Upper lobe of right lung (tissue), 1 donor: ENCODE data around the gene HNRNPUL1. TPM values are rescaled to one million over a fixed set of nuclear protein-coding genes. Genes with fewer than 3 reads are reported as not detected.

ENCODE experiments used
- ATAC-seq: fragments of 200-7000 bp; cut with Tn5 transposase; one replicate; pipeline ENCODE4 v1.9.1; 2020; ENCODE audit warnings: mild to moderate bottlenecking, moderate library complexity
- DNase-seq: peaks from one replicate; pipeline ENCODE4 v3.0.0-alpha.2; 2020
- H3K27ac ChIP-seq: fragments of 200-600 bp; one replicate; pipeline ENCODE4 v1.8.0; 2022
- H3K27me3 ChIP-seq: fragments of 200-600 bp; one replicate; pipeline ENCODE4 v1.8.0; 2022; ENCODE audit warnings: mild to moderate bottlenecking
- H3K36me3 ChIP-seq: fragments of 200-600 bp; one replicate; pipeline ENCODE4 v1.8.0; 2022
- H3K4me1 ChIP-seq: fragments of 200-600 bp; one replicate; pipeline ENCODE4 v1.8.0; 2022
- H3K4me3 ChIP-seq: fragments of 200-600 bp; one replicate; pipeline ENCODE4 v1.8.0; 2022; ENCODE audit warnings: mild to moderate bottlenecking
- H3K9me3 ChIP-seq: fragments of 200-600 bp; one replicate; pipeline ENCODE4 v1.8.0; 2022
- intact Hi-C: fragments of 100-400 bp; cut with DNase I; formaldehyde crosslinking; loops from one replicate; pipeline ENCODE4 v1.11.0; 2022
- total RNA-seq: library from RNA; stranded (reverse); fragmentation: NEBNext Ultra II Directional; extraction: Animal tissue kit (Norgen Biotek cat#: 25700); gene quantifications from one replicate; pipeline ENCODE4 v1.2.1, GENCODE V29; 2021
- TF ChIP-seq, protein P1 (sequence below): fragments of 200-600 bp; IDR thresholded peaks from one replicate; pipeline ENCODE4 v1.8.0; 2022; ENCODE audit warnings: antibody characterized with exemption
- donor health status: DM: no; HTN: yes; CAD: no; lungs with severe emphysema.

Gene HNRNPUL1
- total RNA-seq, 1 donor from 2014 or later: 171 TPM

DNA sequence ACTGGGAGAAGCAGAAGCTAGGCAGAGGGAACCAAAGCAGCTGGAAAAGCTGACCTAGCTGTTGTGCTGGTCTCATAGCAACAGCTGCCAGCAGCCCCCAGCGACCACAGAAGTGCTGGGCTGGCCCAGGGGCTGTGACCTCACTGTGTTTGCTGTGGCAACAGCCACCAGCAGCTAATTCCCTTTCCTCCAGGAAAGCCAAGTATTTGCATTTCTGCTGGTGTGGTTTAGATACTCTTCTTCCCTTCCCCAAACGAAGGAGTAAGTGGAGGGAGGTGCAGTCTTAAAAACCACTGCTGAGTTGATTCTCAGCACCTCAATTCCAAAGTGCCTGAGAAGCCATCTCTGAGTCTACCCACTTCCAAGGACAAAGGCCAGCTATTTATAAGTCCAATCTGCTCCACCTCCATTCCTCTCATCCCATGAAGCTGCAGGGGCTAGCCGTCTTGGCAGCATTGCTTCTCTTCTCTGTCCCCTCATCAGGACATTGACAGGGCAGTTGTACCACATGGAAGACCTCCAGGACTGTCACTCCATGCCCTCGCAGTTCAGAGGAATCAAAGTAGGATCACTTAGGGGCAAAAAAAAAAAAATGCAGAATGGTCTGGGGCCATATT lies 34.3 kb downstream of the HNRNPUL1 start:
- TF ChIP-seq, protein P1, sequence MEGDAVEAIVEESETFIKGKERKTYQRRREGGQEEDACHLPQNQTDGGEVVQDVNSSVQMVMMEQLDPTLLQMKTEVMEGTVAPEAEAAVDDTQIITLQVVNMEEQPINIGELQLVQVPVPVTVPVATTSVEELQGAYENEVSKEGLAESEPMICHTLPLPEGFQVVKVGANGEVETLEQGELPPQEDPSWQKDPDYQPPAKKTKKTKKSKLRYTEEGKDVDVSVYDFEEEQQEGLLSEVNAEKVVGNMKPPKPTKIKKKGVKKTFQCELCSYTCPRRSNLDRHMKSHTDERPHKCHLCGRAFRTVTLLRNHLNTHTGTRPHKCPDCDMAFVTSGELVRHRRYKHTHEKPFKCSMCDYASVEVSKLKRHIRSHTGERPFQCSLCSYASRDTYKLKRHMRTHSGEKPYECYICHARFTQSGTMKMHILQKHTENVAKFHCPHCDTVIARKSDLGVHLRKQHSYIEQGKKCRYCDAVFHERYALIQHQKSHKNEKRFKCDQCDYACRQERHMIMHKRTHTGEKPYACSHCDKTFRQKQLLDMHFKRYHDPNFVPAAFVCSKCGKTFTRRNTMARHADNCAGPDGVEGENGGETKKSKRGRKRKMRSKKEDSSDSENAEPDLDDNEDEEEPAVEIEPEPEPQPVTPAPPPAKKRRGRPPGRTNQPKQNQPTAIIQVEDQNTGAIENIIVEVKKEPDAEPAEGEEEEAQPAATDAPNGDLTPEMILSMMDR: no peak
- peaks cover 76% of the 10 kb centered on the region for H3K36me3 ChIP-seq
- peaks cover 53% of the 10 kb centered on the region for H3K4me1 ChIP-seq

DNA sequence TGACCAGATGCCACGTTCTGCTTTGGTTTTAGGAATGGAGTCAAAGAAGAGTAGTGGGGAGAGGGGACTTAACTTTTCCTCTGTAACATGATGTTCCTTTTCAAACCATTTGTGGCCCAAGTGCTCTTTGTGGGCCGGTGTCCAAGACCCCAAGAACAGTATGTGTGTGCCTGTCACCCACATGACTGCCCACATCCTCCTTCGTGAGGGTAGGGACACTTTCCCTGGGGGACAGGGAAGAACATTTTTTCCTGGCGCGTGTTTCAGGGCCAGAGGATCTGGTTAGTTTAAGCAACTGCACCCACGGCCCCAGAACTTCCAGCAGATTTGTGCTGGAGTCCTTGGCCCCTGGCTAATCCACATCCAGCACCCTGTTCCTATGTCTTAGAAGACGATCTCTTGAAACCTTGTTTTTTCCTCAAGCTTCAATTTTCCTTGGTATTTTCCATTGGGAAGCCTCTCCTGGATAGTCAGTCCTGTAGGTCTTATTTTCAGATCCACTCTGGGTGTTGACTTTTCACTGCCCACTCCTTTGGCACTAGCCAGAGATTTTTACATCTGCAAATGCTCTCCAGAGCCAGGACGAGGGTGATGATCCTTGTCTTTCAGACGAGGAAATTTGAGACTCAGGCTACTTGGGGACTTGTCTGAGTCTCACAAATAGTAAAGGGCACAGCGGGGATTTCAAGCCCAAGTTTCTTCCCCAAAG lies 35.0 kb downstream of the HNRNPUL1 start:
- intact Hi-C loops: no loop called here
- TF ChIP-seq, protein P1: no peak
- no peak overlapping the region for H3K4me3 ChIP-seq
- peaks cover 53% of the 10 kb centered on the region for H3K4me1 ChIP-seq
- no peak for DNase-seq
- peaks cover 76% of the 10 kb centered on the region for H3K36me3 ChIP-seq
- H3K27ac ChIP-seq: peak overlapping the region; percentile 82
- H3K9me3 ChIP-seq: no peaks in the 10 kb centered on the region
- no peaks in the 10 kb centered on the region for H3K27me3 ChIP-seq
- ATAC-seq: peak; percentile 51

More for the DNA sequence above, 34.3 kb downstream of the HNRNPUL1 start:
- peak; percentile 84 for ATAC-seq
- DNase-seq: peak; percentile 88
- Histone ChIP-seq H3K27ac (peak overlapping the region; percentile 82), H3K4me3 (no peak overlapping the region), H3K27me3 (no peaks in the 10 kb centered on the region), H3K9me3 (no peaks in the 10 kb centered on the region)
- intact Hi-C loops: no loop called here

DNA sequence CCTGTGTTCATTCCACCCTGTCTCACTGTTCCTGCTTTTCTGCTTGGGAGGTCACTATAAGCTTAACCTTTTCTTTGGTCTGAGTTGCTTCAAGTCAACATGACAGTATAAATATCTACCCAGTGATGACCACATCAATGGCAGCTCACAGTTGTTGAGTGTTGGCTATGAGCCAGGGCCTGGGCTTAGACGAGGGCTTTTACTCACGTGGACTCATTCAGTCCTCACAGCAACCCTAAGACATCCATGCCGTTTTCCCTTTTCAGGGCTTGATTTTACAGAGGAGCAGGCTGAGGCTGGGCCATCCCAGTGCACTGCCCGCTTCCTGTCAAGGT lies 35.5 kb downstream of the HNRNPUL1 start:
- Histone ChIP-seq H3K4me1 (peaks cover 56% of the 10 kb centered on the region), H3K27ac (peak overlapping the region; percentile 82)
- no peak for DNase-seq

DNA sequence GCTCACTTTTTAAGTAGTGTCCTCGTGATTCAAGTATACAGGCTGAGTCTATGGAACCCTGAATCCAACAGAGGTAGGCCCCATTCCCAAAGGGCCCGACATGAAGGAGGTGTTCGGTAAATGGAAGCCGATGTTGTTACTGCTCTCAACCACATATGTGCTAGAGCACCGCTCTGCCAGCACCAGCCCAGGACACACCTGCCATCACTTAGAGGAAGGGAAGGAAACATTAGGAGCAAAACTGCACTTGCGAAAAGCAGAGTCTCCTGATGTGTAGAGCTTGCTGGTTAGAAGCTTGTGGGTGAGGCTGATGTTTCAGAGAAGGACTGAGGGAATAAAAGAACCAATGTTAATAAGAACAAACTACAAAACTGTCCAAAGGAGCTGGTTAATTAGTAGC lies 36.4 kb downstream of the HNRNPUL1 start:
- Histone ChIP-seq H3K4me1 (peaks cover 56% of the 10 kb centered on the region), H3K36me3 (peaks cover 76% of the 10 kb centered on the region), H3K27ac (peak overlapping the region; percentile 82), H3K9me3 (no peaks in the 10 kb centered on the region), H3K27me3 (no peaks in the 10 kb centered on the region), H3K4me3 (no peak overlapping the region)
- peak; percentile 7 for DNase-seq
- TF ChIP-seq, protein P1: no peak
- no peak for ATAC-seq
- intact Hi-C loops: no loop called here

More for the DNA sequence above, 35.5 kb downstream of the HNRNPUL1 start:
- Histone ChIP-seq H3K36me3 (peaks cover 76% of the 10 kb centered on the region), H3K9me3 (no peaks in the 10 kb centered on the region), H3K4me3 (no peak overlapping the region), H3K27me3 (no peaks in the 10 kb centered on the region)
- peak; percentile 11 for ATAC-seq
- intact Hi-C loops: no loop called here
- TF ChIP-seq, protein P1: no peak

DNA sequence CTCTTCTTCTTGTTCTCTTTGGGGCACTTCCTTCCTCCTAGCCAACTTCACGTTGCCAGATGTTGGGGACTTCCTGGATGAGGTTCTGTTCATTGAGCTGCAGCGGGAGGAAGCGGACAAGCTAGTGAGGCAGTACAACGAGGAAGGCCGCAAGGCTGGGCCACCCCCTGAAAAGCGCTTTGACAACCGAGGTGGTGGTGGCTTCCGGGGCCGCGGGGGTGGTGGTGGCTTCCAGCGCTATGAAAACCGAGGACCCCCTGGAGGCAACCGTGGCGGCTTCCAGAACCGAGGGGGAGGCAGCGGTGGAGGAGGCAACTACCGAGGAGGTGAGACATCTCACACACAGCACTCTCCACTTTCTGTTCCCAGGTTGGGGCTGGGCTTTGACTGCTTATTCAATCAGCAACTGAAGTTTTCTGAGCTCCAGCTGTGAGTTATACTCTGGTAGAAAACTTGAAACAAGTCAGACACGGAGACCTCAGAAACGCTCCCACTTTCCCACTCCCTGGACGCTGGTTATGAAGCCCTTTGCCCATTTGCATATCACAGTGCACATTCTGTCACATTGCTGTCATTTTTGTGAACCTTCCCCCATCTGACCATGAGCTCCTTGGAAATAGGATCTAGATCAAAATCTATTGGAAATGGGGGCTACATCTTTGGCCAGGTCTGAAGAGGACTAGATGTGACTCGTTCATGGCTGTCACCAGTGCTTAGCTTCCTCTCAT lies 38.6 kb downstream of the HNRNPUL1 start:
- TF ChIP-seq, protein P1: no peak
- no peak for ATAC-seq
- intact Hi-C loops: no loop called here

More for the DNA sequence above, 38.6 kb downstream of the HNRNPUL1 start:
- peak; percentile 69 for DNase-seq
- Histone ChIP-seq H3K9me3 (no peaks in the 10 kb centered on the region), H3K27me3 (no peaks in the 10 kb centered on the region), H3K27ac (no peak overlapping the region), H3K4me3 (no peak overlapping the region), H3K4me1 (peaks cover 44% of the 10 kb centered on the region), H3K36me3 (peaks cover 82% of the 10 kb centered on the region)
